CD4-positive, alpha-beta T cell treated with Interleukin-4 for 1 hour (primary cell): ENCODE results near the gene ACSF2.
A peak's percentile ranks its signal among the peaks of the same experiment; 100 is the strongest.
"Not testable (repeated sequence)": the region's sequence is repeated elsewhere in the genome, so short reads cannot be mapped to it uniquely, and the experiment has no call there.

Experiments used
- DNase-seq, 2 donors: peaks; one replicate each; pipeline ENCODE4 v3.0.0-alpha.2; 2020 to 2022

The ACSF2 gene

GRCh38 chr17:50412188-50412732 is 13.8 kb upstream of the ACSF2 start:
- DNase-seq, result no peak

DNA sequence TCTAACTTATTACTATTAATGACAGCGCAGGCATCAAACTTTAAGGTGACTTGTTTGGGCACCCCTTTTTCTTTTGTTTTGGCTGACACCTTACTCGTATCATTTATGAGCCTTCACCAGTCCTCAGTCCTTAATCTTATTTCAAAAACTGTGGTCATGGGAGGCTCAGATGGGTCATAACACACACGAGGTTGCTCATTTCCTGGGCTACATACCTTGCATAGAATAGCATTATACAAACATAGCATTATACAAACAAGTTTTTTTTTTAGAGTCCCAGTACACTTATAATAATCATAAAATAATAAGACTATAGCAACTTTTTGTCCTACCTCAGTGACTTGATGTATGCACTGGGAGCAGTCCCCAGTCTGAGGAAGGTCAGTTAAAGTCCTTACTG is 11.2 kb upstream of the ACSF2 start:
- no peak for DNase-seq

DNA sequence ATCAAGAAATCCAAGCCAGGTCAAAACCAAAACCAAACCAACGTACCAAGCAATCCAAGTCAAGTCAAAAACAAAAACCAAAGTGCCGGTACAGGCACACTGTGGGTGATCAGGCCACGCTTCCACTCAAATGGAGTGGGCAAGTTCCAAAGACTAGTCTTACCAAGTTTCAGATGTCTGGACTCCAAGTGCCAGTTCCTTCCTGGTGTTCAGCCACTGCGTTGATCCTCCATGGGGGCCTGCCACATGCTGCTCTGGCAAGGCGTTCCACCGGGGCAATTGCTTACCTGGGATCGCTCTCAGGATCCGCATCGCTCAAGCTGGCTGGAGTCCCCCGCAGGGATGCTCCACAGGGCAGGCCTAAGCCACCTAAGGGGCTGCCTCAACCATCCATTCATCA is 6.4 kb upstream of the ACSF2 start:
- not testable (repeated sequence) for DNase-seq

- DNase-seq, result no peak
Measured at GRCh38 chr17:50420419-50421112, 5.5 kb upstream of the ACSF2 start.

- DNase-seq, result peak in 1 of 2 donors; percentile 32
Measured at GRCh38 chr17:50421308-50422051, 4.5 kb upstream of the ACSF2 start.

- DNase-seq, result no peak
Measured at GRCh38 chr17:50422738-50423137, 3.3 kb upstream of the ACSF2 start.

GRCh38 chr17:50423553-50424159 is 2.4 kb upstream of the ACSF2 start:
- peak in 1 of 2 donors; percentile 16 for DNase-seq

- DNase-seq, result no peak
Measured at GRCh38 chr17:50424246-50424995, 1.6 kb upstream of the ACSF2 start.

- no peak for DNase-seq
Measured at GRCh38 chr17:50424996-50425681, 879 bp upstream of the ACSF2 start.

- DNase-seq, result no peak
Measured at GRCh38 chr17:50426472-50426782, 409 bp downstream of the ACSF2 start.

DNA sequence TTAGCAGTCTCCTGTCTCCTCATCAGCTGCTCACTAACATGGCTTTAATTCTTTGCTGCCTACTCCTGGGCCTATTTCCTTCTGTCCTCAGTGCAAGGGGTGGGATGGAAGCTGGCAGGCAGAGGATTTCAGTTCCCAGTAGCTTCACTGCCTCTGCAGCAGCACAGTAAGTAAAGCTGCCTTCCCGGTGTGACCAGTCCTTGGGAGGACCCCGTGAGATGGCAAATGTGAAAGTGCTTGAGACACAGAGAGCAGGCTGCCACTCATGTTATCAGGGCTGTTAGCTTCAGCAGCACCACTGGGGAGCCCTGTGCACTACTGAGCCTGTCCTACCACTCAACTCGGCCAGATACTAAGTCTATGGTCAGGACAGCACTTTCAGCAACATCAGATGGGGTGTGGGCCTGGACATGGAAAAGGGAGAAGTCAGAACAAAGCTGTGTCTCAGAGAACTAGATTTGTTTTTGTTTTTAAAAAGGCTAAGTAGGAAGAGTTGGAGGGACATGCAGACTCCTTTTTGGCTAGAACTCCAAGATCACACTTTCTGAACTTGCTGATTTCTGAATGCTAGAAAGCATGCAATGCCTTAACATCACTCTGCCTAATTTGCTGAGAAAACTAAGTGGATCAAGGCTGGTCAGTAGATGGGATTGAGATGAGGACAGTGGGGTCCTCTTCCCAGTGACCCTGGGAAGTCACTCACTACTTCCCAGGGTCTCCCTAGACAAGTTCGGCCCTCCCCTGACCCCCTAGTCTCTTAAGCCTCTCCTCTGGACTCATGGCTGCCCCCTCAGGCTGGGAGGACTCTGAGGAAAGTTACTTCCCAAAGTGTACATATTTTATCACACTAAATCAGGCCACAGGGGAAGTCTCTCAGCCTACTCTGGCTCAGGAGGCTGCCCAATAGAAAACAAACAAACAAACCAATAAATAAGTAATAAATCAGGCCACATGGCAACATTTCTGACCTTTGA is 1.1 kb downstream of the ACSF2 start:
- DNase-seq, result peak in 1 of 2 donors; percentile 25

- DNase-seq, result not testable (repeated sequence)
Measured at GRCh38 chr17:50428126-50428525, 2.1 kb downstream of the ACSF2 start.

DNA sequence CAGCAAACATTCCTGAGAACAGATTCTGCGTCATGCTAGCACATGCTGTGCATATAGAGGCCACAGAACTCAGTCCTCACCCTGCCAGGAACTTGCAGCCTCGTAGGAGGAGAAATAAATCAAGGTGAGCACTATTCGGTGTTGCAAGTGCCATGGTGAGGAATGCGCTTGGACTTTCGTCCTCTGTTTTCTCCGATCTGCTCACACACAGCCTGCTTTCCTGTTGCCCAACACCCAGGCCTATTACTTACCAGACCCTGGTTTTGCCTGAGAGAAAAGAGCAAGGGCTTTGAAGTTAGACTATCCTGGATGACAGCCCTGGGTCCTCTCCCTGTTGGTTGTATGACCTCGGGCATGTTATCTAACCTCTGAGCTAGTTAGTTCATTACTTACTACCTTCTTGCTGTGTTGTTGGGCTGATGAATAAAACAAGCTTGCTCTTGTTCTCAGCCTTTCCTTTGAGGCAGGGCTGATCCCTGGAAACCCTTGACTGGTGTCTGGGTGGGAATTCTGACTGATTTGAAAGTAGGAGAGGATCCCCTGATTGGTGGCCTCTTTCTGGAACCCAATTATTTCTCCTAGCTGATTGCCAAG is 2.9 kb downstream of the ACSF2 start:
- DNase-seq, result no peak

DNA sequence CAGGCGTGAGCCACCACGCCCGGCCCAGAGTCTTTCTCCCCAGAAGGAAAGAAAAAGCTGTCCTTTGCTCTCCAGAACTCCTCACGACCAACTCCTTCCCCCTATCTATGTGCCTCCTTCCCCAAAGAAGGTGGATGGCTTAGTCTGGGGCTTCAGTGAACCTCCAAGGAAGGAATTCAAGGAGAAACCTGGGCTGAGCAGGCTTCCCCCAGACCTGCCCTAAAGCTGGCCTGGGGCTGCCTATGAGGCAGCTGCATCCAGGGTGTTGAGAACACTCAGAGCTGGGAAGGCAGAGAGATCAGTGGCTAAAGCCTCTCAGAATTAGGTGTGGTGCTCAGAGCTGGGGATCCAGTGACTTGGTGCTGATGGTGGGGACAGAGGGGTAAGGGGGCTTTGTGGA is 3.8 kb downstream of the ACSF2 start:
- no peak for DNase-seq

GRCh38 chr17:50430821-50431618 is 5.0 kb downstream of the ACSF2 start:
- no peak for DNase-seq

DNA sequence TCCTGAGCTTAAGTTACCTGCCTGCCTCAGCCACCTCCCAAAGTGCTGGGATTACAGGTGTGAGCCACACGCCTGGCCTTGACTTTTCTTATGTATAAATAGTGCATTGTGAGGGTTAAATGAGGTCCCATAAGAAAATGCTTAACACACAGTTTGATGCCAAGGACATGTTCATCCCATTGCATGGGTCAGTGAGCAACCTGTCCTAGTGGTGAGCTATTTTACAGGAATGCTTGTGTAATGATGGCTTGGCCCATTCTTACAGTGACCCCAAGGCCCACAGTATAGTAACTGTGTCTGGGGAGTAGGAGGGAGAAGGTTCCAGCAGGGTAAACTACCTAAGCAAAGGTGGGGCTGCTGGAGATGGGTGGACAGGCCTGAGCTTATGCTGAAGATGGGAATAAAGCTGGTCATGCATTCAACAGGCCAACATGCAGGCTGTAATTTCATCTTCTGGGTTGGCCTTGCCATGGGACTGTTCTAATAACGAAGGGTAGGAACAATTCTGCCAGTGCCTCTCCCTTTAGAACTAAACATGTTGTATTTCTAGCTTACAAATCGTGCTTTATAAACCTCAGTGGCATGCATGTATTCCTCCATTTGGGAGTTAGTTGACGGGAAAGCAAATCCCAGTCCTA is 6.2 kb downstream of the ACSF2 start:
- no peak for DNase-seq

DNA sequence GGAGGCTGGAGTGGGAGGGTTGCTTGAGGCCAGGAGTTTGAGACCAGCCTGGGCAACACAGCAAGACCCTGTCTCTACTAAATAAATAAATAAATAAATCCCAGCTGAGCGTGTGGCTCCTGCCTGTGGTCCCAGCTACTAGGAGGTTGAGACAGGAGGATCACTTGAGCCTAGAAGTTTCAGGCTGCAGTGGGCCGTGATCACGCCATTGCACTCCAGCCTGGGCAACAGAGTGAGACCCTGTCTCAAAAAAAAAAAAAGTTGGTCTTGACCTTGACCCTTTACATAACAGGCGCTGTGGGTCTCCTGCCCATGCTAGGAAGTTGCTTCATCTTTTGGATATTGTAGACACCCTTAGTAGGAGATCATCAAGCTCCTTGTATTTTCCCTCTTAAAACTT is 11.4 kb downstream of the ACSF2 start:
- no peak for DNase-seq

DNA sequence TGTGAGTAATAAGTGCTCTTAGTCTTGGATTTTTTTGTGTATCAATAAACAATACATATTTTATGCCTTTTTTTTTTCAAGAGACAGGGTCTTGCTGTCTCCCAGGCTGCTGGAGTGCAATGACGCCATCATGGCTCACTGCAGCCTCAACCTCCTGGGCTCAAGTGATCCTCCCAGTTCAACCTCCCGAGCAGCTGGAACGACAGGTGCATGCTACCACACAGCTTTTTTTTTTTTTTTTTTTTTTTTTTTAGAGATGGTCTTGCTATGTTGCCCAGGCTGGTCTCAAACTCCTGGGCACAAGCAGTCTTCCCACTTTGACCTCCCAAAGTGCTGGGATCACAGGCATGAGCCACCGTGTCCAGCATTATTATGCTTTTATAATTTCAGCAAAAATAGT is 13.0 kb downstream of the ACSF2 start:
- DNase-seq, result no peak

GRCh38 chr17:50440172-50440837 is 14.3 kb downstream of the ACSF2 start:
- DNase-seq, result no peak
